GM12878 (cell line): ENCODE results near the gene TNKS2.

Source experiments
- BCLAF1 ChIP-seq: fragments of 450-650 bp; IDR thresholded peaks from 2 replicates; pipeline ENCODE4 v1.6.1; 2017; ENCODE audit warnings: antibody characterized with exemption, mild to moderate bottlenecking, moderate library complexity
- CREM ChIP-seq: IDR thresholded peaks from 2 replicates; pipeline ENCODE4 v1.6.1; 2014; ENCODE audit warnings: antibody characterized with exemption, low read depth
- CTCF ChIP-seq, 3 experiments: IDR thresholded peaks in 2 of 3; conservative IDR thresholded peaks in 1 of 3; 2 replicates each; pipeline ENCODE4 v1.5.1; 2011; ENCODE audit warnings: low read depth in 3 of 3, low read length in 3 of 3, mild to moderate bottlenecking in 3 of 3, control low read depth in 2 of 3, moderate library complexity in 2 of 3, inconsistent platforms in 1 of 3, mixed read lengths in 1 of 3; ENCODE audit not compliant: control insufficient read depth in 2 of 3, insufficient read depth in 1 of 3; ENCODE audit errors: extremely low read depth in 1 of 3
- DPF2 ChIP-seq: fragments of 450-650 bp; IDR thresholded peaks from 2 replicates; pipeline ENCODE4 v1.6.1; 2017; ENCODE audit warnings: mild to moderate bottlenecking
- FOXK2 ChIP-seq: fragments of 450-650 bp; IDR thresholded peaks from 2 replicates; pipeline ENCODE4 v1.6.1; 2017; ENCODE audit warnings: mild to moderate bottlenecking, moderate library complexity
- MYC ChIP-seq: IDR thresholded peaks from 2 replicates; pipeline ENCODE4 v1.6.1; 2011; ENCODE audit warnings: mild to moderate bottlenecking, low read length, moderate library complexity, inconsistent platforms; ENCODE audit not compliant: insufficient read depth, insufficient replicate concordance, insufficient read length, severe bottlenecking
- PAX8 ChIP-seq: fragments of 450-650 bp; IDR thresholded peaks from 2 replicates; pipeline ENCODE4 v1.6.1; 2017; ENCODE audit warnings: mild to moderate bottlenecking, moderate library complexity
- POLR2A ChIP-seq: IDR thresholded peaks from 2 replicates; pipeline ENCODE4 v1.6.1; 2011; ENCODE audit warnings: low read depth, mild to moderate bottlenecking, low read length
- POLR2AphosphoS5 ChIP-seq: IDR thresholded peaks from 2 replicates; pipeline ENCODE4 v1.6.1; 2011; ENCODE audit warnings: mild to moderate bottlenecking, low read length, inconsistent platforms
- REST ChIP-seq: IDR thresholded peaks from 2 replicates; pipeline ENCODE4 v1.6.1; 2012; ENCODE audit warnings: mild to moderate bottlenecking, low read depth, low read length
- SIN3A ChIP-seq: IDR thresholded peaks from 2 replicates; pipeline ENCODE4 v1.6.1; 2012; ENCODE audit warnings: low read depth, low read length, improper control_type of control experiment
- SKIL ChIP-seq: fragments of 450-650 bp; IDR thresholded peaks from 2 replicates; pipeline ENCODE4 v1.6.1; 2017; ENCODE audit warnings: mild to moderate bottlenecking, low read depth, inconsistent platforms; ENCODE audit not compliant: poor library complexity, severe bottlenecking
- SMC3 ChIP-seq: IDR thresholded peaks from 2 replicates; pipeline ENCODE4 v1.6.1; 2011; ENCODE audit warnings: low read length, improper control_type of control experiment, borderline replicate concordance
- TF ChIP-seq, protein P1 (sequence below): fragments of 450-650 bp; IDR thresholded peaks from 2 replicates; pipeline ENCODE4 v1.6.1; 2016; ENCODE audit warnings: mild to moderate bottlenecking

DNA sequence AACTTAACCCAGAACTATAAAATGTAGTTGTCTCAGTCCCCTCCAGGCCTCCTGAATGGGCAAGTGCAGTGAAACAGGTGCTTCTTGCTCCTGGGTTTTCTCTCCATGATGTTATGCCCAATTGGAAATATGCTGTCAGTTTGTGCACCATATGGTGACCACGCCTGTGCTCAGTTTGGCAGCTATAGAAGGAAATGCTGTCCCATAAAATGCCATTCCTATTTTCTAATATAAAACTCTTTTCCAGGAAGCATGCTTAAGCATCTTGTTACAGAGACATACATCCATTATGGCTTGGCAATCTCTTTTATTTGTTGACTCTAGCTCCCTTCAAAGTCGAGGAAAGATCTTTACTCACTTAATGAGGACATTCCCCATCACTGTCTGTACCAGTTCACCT is 65.9 kb downstream of the TNKS2 start:
- no peak for TF ChIP-seq POLR2A
- TF ChIP-seq REST, result no peak
- TF ChIP-seq CREM, result no peak
- TF ChIP-seq CTCF (IDR thresholded peaks at IDR 0.05 in 2 of 3, conservative IDR thresholded peaks at IDR 0.05 in 1 of 3; ENCODE audit: control insufficient read depth in 2 of 3, extremely low read depth in 1 of 3, insufficient read depth in 1 of 3, low read depth in 3 of 3, low read length in 3 of 3), result no peak
- no peak for TF ChIP-seq MYC
- TF ChIP-seq, protein P1, sequence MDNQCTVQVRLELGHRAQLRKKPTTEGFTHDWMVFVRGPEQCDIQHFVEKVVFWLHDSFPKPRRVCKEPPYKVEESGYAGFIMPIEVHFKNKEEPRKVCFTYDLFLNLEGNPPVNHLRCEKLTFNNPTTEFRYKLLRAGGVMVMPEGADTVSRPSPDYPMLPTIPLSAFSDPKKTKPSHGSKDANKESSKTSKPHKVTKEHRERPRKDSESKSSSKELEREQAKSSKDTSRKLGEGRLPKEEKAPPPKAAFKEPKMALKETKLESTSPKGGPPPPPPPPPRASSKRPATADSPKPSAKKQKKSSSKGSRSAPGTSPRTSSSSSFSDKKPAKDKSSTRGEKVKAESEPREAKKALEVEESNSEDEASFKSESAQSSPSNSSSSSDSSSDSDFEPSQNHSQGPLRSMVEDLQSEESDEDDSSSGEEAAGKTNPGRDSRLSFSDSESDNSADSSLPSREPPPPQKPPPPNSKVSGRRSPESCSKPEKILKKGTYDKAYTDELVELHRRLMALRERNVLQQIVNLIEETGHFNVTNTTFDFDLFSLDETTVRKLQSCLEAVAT, result no peak
- no peak for TF ChIP-seq BCLAF1
- TF ChIP-seq FOXK2, result no peak
- TF ChIP-seq POLR2AphosphoS5, result no peak
- no peak for TF ChIP-seq SMC3
- no peak for TF ChIP-seq SIN3A
- TF ChIP-seq SKIL, result no peak
- TF ChIP-seq DPF2, result no peak
- no peak for TF ChIP-seq PAX8
